RWPE2 (cell line): ENCODE data around the gene ZNF236.

Experiments used
- ATAC-seq: fragments of 200-7000 bp; cut with Tn5 transposase; 3 replicates; pipeline ENCODE4 v1.9.1; 2021; ENCODE audit warnings: low read depth
- DNase-seq: peaks from one replicate; pipeline ENCODE4 v3.0.0-alpha.2; 2020; ENCODE audit warnings: low spot score
- H3K27ac ChIP-seq: fragments of 450-650 bp; 2 replicates; pipeline ENCODE4 v1.5.1; 2017; ENCODE audit warnings: mild to moderate bottlenecking; ENCODE audit not compliant: poor library complexity, severe bottlenecking
- H3K27me3 ChIP-seq: fragments of 250-450 bp; sonication (Bioruptor Pico); 2 replicates; pipeline ENCODE4 v1.5.1; 2021; ENCODE audit warnings: mild to moderate bottlenecking, moderate library complexity; ENCODE audit not compliant: insufficient read depth, poor library complexity, severe bottlenecking
- H3K36me3 ChIP-seq: fragments of 250-450 bp; sonication (Bioruptor Pico); 2 replicates; pipeline ENCODE4 v1.5.1; 2020; ENCODE audit warnings: low read depth, mild to moderate bottlenecking, moderate library complexity
- H3K4me1 ChIP-seq: fragments of 250-450 bp; sonication (Bioruptor Pico); 2 replicates; pipeline ENCODE4 v1.5.1; 2021; ENCODE audit warnings: mild to moderate bottlenecking, moderate library complexity; ENCODE audit not compliant: insufficient read depth, poor library complexity, severe bottlenecking
- H3K4me3 ChIP-seq: fragments of 250-450 bp; sonication (Bioruptor Pico); 2 replicates; pipeline ENCODE4 v1.5.1; 2021; ENCODE audit warnings: mild to moderate bottlenecking, moderate library complexity; ENCODE audit not compliant: severe bottlenecking
- H3K9me3 ChIP-seq: fragments of 250-450 bp; sonication (Bioruptor Pico); 2 replicates; pipeline ENCODE4 v1.5.1; 2021; ENCODE audit warnings: mild to moderate bottlenecking, moderate library complexity; ENCODE audit not compliant: severe bottlenecking
- TF ChIP-seq, protein P1 (sequence below): fragments of 450-650 bp; IDR thresholded peaks from one replicate; pipeline ENCODE4 v1.5.1; 2017; ENCODE audit warnings: mild to moderate bottlenecking, moderate library complexity; ENCODE audit not compliant: poor library complexity, severe bottlenecking

ZNF236 gene

GRCh38 chr18:77007251-77007650, 184.9 kb downstream of the ZNF236 start:
- H3K36me3 ChIP-seq = no peaks in the 10 kb centered on the region
- no peaks in the 10 kb centered on the region for H3K4me1 ChIP-seq
- H3K27me3 ChIP-seq = no peaks in the 10 kb centered on the region
- no peak overlapping the region for H3K27ac ChIP-seq
- no peak for DNase-seq
- no peaks in the 10 kb centered on the region for H3K9me3 ChIP-seq
- no peak overlapping the region for H3K4me3 ChIP-seq
- no peak for ATAC-seq
- TF ChIP-seq, protein P1, sequence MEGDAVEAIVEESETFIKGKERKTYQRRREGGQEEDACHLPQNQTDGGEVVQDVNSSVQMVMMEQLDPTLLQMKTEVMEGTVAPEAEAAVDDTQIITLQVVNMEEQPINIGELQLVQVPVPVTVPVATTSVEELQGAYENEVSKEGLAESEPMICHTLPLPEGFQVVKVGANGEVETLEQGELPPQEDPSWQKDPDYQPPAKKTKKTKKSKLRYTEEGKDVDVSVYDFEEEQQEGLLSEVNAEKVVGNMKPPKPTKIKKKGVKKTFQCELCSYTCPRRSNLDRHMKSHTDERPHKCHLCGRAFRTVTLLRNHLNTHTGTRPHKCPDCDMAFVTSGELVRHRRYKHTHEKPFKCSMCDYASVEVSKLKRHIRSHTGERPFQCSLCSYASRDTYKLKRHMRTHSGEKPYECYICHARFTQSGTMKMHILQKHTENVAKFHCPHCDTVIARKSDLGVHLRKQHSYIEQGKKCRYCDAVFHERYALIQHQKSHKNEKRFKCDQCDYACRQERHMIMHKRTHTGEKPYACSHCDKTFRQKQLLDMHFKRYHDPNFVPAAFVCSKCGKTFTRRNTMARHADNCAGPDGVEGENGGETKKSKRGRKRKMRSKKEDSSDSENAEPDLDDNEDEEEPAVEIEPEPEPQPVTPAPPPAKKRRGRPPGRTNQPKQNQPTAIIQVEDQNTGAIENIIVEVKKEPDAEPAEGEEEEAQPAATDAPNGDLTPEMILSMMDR = no peak

GRCh38 chr18:77008006-77008405, 185.6 kb downstream of the ZNF236 start:
- peaks cover 3% of the 10 kb centered on the region for H3K4me1 ChIP-seq
- no peaks in the 10 kb centered on the region for H3K27me3 ChIP-seq
- DNase-seq (no peak), ATAC-seq (no peak)
- TF ChIP-seq, protein P1 = no peak
- no peaks in the 10 kb centered on the region for H3K9me3 ChIP-seq
- H3K27ac ChIP-seq = no peak overlapping the region
- H3K4me3 ChIP-seq = no peak overlapping the region
- no peaks in the 10 kb centered on the region for H3K36me3 ChIP-seq

GRCh38 chr18:77008576-77009315, 186.4 kb downstream of the ZNF236 start:
- H3K27ac ChIP-seq = no peak overlapping the region
- DNase-seq (no peak), ATAC-seq (no peak)

GRCh38 chr18:77009675-77010074, 187.3 kb downstream of the ZNF236 start:
- H3K4me1 ChIP-seq = peaks cover 6% of the 10 kb centered on the region
- DNase-seq (no peak), ATAC-seq (no peak)
- no peaks in the 10 kb centered on the region for H3K27me3 ChIP-seq
- no peak overlapping the region for H3K4me3 ChIP-seq
- H3K9me3 ChIP-seq = no peaks in the 10 kb centered on the region
- H3K36me3 ChIP-seq = no peaks in the 10 kb centered on the region
- no peak overlapping the region for H3K27ac ChIP-seq
- TF ChIP-seq, protein P1 = no peak

More at GRCh38 chr18:77008576-77009315, 186.4 kb downstream of the ZNF236 start:
- Histone ChIP-seq H3K36me3 (no peaks in the 10 kb centered on the region), H3K4me3 (no peak overlapping the region), H3K9me3 (no peaks in the 10 kb centered on the region), H3K27me3 (no peaks in the 10 kb centered on the region), H3K4me1 (peaks cover 6% of the 10 kb centered on the region)
- TF ChIP-seq, protein P1 = no peak

GRCh38 chr18:77012120-77012519, 189.8 kb downstream of the ZNF236 start:
- DNase-seq = no peak
- peaks cover 3% of the 10 kb centered on the region; the same call in 1 of the 2 replicates for H3K36me3 ChIP-seq
- H3K4me1 ChIP-seq = peaks cover 6% of the 10 kb centered on the region

More at GRCh38 chr18:77012120-77012519, 189.8 kb downstream of the ZNF236 start:
- TF ChIP-seq, protein P1 = no peak
- Histone ChIP-seq H3K4me3 (no peak overlapping the region), H3K9me3 (no peaks in the 10 kb centered on the region), H3K27ac (no peak overlapping the region), H3K27me3 (no peaks in the 10 kb centered on the region)
- no peak for ATAC-seq
